ENCODE measurements around the gene RIPOR2. TPM values are rescaled to one million over a fixed set of nuclear protein-coding genes. Genes with fewer than 3 reads are reported as not detected.

RIPOR2 gene
- total RNA-seq, 4 donors from 2014 or later = 1.2 to 16.7 (median 5.2) TPM

- H3K27ac ChIP-seq = no peak overlapping the region
- no peaks in the 10 kb centered on the region for H3K27me3 ChIP-seq
- 87 to 95% methylated on average over 4 of the region's 4 CpGs for WGBS, 2 donors (ENCODE audit: low coverage in 1 of 2)
- H3K36me3 ChIP-seq = no peaks in the 10 kb centered on the region
- H3K4me1 ChIP-seq = peaks cover 0 to 9% (median 1%) of the 10 kb centered on the region in 4 donors
- no peak overlapping the region for H3K4me3 ChIP-seq
- intact Hi-C loops (cut with DNase I; ENCODE audit: low total_unique reads) = no loop called here
- peaks cover 13 to 21% of the 10 kb centered on the region in 2 donors for H3K9me3 ChIP-seq
- no peak for TF ChIP-seq EP300 (IDR thresholded peaks at IDR 0.05; ENCODE audit: low read depth)
- no peak for TF ChIP-seq POLR2A (IDR thresholded peaks at IDR 0.05)
- TF ChIP-seq POLR2AphosphoS5 (IDR thresholded peaks at IDR 0.05) = no peak
- no peak for TF ChIP-seq CTCF (IDR thresholded peaks at IDR 0.05)
- in situ Hi-C loops (cut with MboI; ENCODE audit: low pct_ligation_motif_present in 1 of 4, low pct_unique_long_range_greater_than_20kb in 1 of 4, low sequenced_read_pairs in 3 of 4) = no loop called here
- DNase-seq = no peak
Observed at GRCh38 chr6:24947636-24948035, 11.9 kb upstream of the RIPOR2 start.

- H3K27me3 ChIP-seq = no peaks in the 10 kb centered on the region
- intact Hi-C loops (cut with DNase I; ENCODE audit: low total_unique reads) = no loop called here
- H3K4me3 ChIP-seq = no peak overlapping the region
- no peak for DNase-seq
- in situ Hi-C loops (cut with MboI; ENCODE audit: low pct_ligation_motif_present in 1 of 4, low pct_unique_long_range_greater_than_20kb in 1 of 4, low sequenced_read_pairs in 3 of 4) = no loop called here
- no peaks in the 10 kb centered on the region for H3K36me3 ChIP-seq
- no peak overlapping the region for H3K27ac ChIP-seq
- no peak for TF ChIP-seq POLR2A (IDR thresholded peaks at IDR 0.05)
- TF ChIP-seq POLR2AphosphoS5 (IDR thresholded peaks at IDR 0.05) = no peak
- TF ChIP-seq CTCF (IDR thresholded peaks at IDR 0.05) = no peak
- no peak for TF ChIP-seq EP300 (IDR thresholded peaks at IDR 0.05; ENCODE audit: low read depth)
- H3K9me3 ChIP-seq = peaks cover 13 to 21% of the 10 kb centered on the region in 2 donors
- peaks cover 0 to 1% (median 0%) of the 10 kb centered on the region in 4 donors for H3K4me1 ChIP-seq
Observed at GRCh38 chr6:24945054-24945453, 9.3 kb upstream of the RIPOR2 start.

GRCh38 chr6:24943774-24944173 lies 8.0 kb upstream of the RIPOR2 start:
- peaks cover 13 to 21% of the 10 kb centered on the region in 2 donors for H3K9me3 ChIP-seq
- H3K36me3 ChIP-seq = no peaks in the 10 kb centered on the region
- no peaks in the 10 kb centered on the region for H3K4me1 ChIP-seq
- DNase-seq = no peak
- in situ Hi-C loops (cut with MboI; ENCODE audit: low pct_ligation_motif_present in 1 of 4, low pct_unique_long_range_greater_than_20kb in 1 of 4, low sequenced_read_pairs in 3 of 4) (no loop called here), intact Hi-C loops (cut with DNase I; ENCODE audit: low total_unique reads) (no loop called here)
- 84 to 89% methylated on average over 2 of the region's 2 CpGs for WGBS, 2 donors (ENCODE audit: low coverage in 1 of 2)
- H3K4me3 ChIP-seq = no peak overlapping the region
- H3K27me3 ChIP-seq = no peaks in the 10 kb centered on the region
- H3K27ac ChIP-seq = no peak overlapping the region
- TF ChIP-seq POLR2AphosphoS5 (IDR thresholded peaks at IDR 0.05) (no peak), POLR2A (IDR thresholded peaks at IDR 0.05) (no peak), EP300 (IDR thresholded peaks at IDR 0.05; ENCODE audit: low read depth) (no peak), CTCF (IDR thresholded peaks at IDR 0.05) (no peak)

GRCh38 chr6:24940311-24940917 lies 4.7 kb upstream of the RIPOR2 start:
- in situ Hi-C loops (cut with MboI; ENCODE audit: low pct_ligation_motif_present in 1 of 4, low pct_unique_long_range_greater_than_20kb in 1 of 4, low sequenced_read_pairs in 3 of 4) (no loop called here), intact Hi-C loops (cut with DNase I; ENCODE audit: low total_unique reads) (no loop called here)
- no peak overlapping the region for H3K27ac ChIP-seq
- no peaks in the 10 kb centered on the region for H3K27me3 ChIP-seq
- DNase-seq = no peak
- no peaks in the 10 kb centered on the region for H3K4me1 ChIP-seq
- H3K36me3 ChIP-seq = no peaks in the 10 kb centered on the region
- WGBS, 2 donors (ENCODE audit: low coverage in 1 of 2) = 59 to 65% methylated on average over 2 to 9 of the region's 9 CpGs
- peaks cover 12 to 18% of the 10 kb centered on the region in 2 donors for H3K9me3 ChIP-seq
- H3K4me3 ChIP-seq = no peak overlapping the region
- no peak for TF ChIP-seq CTCF (IDR thresholded peaks at IDR 0.05)
- no peak for TF ChIP-seq POLR2AphosphoS5 (IDR thresholded peaks at IDR 0.05)
- no peak for TF ChIP-seq EP300 (IDR thresholded peaks at IDR 0.05; ENCODE audit: low read depth)
- TF ChIP-seq POLR2A (IDR thresholded peaks at IDR 0.05) = no peak

All from transverse colon (tissue), 4 donors.